Measurements from ENCODE around the gene TMEM125. TPM values are rescaled to one million over a fixed set of nuclear protein-coding genes. Genes with fewer than 3 reads are reported as not detected.

Gene TMEM125
- total RNA-seq, 2 donors from 2014 or later = 0.63 TPM; not detected in 1

DNA sequence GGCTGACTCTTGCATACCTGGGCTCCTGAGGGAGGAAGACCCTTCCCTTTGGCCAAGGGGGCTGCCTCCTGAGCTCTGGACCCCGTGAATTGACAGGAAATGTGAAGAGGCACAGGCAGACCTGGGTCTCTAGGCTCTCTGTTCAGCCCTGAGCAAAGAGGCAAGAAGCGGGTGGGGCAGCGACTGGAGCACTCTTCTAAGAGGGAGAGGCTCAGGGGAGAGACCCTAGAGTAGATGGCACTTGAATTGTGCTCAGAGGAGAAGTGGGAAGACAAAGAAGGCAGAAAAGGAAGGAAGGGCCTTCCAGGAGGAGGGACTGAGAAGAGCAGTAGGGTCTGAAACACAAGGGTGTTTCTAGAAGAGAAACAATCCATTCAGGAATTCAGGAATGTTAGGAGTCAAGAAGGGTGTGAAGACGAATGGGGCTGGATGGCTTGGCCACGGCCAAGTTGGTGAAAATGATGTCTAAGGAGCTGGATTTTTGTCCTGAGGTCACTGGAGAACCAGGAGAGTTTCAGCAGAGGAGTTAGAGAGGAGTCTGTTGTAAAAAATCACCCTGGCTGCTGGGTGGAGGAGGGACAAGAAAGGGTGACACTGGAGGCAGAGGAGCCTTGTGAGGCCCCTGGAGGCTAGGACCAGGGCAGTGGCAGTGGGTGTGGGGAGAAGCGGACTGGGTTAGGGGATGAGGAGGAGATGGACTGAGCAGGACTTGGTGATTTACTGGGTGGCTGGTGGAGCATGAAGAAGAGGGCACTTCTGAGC is 36.3 kb downstream of the TMEM125 start:
- no peak for ATAC-seq (ENCODE audit: insufficient number of reproducible peaks, low FRiP score, low read depth)
- Histone ChIP-seq H3K27me3 (replicated peaks; ENCODE audit: insufficient read depth) (no peaks in the 10 kb centered on the region), H3K27ac (no peak overlapping the region), H3K9me3 (no peaks in the 10 kb centered on the region), H3K36me3 (no peaks in the 10 kb centered on the region), H3K4me3 (no peak overlapping the region), H3K4me1 (ENCODE audit: control insufficient read depth in 1 of 2, low read depth in 2 of 2) (no peaks in the 10 kb centered on the region)
- TF ChIP-seq, protein P1, sequence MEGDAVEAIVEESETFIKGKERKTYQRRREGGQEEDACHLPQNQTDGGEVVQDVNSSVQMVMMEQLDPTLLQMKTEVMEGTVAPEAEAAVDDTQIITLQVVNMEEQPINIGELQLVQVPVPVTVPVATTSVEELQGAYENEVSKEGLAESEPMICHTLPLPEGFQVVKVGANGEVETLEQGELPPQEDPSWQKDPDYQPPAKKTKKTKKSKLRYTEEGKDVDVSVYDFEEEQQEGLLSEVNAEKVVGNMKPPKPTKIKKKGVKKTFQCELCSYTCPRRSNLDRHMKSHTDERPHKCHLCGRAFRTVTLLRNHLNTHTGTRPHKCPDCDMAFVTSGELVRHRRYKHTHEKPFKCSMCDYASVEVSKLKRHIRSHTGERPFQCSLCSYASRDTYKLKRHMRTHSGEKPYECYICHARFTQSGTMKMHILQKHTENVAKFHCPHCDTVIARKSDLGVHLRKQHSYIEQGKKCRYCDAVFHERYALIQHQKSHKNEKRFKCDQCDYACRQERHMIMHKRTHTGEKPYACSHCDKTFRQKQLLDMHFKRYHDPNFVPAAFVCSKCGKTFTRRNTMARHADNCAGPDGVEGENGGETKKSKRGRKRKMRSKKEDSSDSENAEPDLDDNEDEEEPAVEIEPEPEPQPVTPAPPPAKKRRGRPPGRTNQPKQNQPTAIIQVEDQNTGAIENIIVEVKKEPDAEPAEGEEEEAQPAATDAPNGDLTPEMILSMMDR (IDR thresholded peaks at IDR 0.05) = no peak
- DNase-seq (ENCODE audit: low spot score) = no peak

DNA sequence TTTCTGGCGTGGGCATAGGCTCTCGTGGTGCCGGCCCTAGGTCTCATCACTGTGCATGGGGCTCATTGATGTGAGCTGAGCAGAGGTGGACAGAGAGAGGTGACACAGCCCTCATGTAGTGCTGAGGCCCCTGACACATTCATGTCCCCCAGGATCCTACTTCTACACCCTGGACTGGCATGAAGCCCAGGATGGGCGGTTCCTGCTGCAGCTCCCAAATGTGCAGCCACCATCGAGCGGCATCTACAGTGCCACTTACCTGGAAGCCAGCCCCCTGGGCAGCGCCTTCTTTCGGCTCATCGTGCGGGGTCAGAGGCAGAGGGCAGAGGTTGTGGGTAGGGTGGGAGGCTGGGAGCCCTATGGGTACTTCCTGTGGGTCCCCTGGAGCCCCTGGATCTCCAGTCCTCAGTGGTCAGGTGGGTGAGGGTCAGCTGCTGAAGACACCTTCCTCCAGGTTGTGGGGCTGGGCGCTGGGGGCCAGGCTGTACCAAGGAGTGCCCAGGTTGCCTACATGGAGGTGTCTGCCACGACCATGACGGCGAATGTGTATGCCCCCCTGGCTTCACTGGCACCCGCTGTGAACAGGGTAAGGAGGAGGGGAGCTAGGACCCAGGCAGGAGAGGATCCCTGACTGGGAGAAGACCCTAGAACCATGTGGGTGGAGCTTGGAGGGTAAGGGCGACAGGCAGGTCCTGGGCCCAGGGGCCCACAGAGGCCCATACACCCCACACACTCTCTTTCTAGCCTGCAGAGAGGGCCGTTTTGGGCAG is 37.1 kb downstream of the TMEM125 start:
- no peak overlapping the region for H3K4me3 ChIP-seq
- ATAC-seq (ENCODE audit: insufficient number of reproducible peaks, low FRiP score, low read depth) (no peak), DNase-seq (ENCODE audit: low spot score) (no peak)

DNA sequence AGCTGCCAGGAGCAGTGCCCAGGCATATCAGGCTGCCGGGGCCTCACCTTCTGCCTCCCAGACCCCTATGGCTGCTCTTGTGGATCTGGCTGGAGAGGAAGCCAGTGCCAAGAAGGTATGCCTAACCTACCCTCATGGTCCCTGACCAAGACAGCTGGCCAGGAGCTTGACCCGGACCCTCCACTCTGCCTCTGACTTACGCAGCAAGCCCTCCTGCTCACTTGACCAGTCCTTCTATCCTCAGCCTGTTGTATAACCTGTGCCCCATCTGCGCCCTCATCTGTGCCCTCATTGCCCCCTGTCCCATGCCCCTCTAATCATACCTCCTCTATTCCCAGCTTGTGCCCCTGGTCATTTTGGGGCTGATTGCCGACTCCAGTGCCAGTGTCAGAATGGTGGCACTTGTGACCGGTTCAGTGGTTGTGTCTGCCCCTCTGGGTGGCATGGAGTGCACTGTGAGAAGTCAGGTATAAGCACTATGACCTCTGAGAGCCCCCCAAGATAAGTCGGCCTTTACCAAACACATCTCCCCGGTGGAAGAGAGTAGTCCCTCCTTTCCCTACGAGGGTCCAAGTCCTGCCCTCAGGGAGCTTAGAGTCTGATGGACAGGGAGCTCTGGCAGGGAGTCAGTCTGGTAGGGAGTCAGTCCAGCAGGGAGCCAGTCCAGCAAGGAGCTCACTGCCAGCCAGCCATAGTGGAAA is 37.8 kb downstream of the TMEM125 start:
- Histone ChIP-seq H3K9me3 (no peaks in the 10 kb centered on the region), H3K27ac (no peak overlapping the region), H3K4me1 (ENCODE audit: control insufficient read depth in 1 of 2, low read depth in 2 of 2) (no peaks in the 10 kb centered on the region), H3K4me3 (no peak overlapping the region), H3K36me3 (no peaks in the 10 kb centered on the region), H3K27me3 (replicated peaks; ENCODE audit: insufficient read depth) (no peaks in the 10 kb centered on the region)
- TF ChIP-seq, protein P1 (IDR thresholded peaks at IDR 0.05) = no peak
- DNase-seq (ENCODE audit: low spot score) (no peak), ATAC-seq (ENCODE audit: insufficient number of reproducible peaks, low FRiP score, low read depth) (no peak)

More for the DNA sequence above, 37.1 kb downstream of the TMEM125 start:
- TF ChIP-seq, protein P1 (IDR thresholded peaks at IDR 0.05) = no peak
- Histone ChIP-seq H3K27me3 (replicated peaks; ENCODE audit: insufficient read depth) (no peaks in the 10 kb centered on the region), H3K36me3 (no peaks in the 10 kb centered on the region), H3K27ac (no peak overlapping the region), H3K4me1 (ENCODE audit: control insufficient read depth in 1 of 2, low read depth in 2 of 2) (no peaks in the 10 kb centered on the region), H3K9me3 (no peaks in the 10 kb centered on the region)

DNA sequence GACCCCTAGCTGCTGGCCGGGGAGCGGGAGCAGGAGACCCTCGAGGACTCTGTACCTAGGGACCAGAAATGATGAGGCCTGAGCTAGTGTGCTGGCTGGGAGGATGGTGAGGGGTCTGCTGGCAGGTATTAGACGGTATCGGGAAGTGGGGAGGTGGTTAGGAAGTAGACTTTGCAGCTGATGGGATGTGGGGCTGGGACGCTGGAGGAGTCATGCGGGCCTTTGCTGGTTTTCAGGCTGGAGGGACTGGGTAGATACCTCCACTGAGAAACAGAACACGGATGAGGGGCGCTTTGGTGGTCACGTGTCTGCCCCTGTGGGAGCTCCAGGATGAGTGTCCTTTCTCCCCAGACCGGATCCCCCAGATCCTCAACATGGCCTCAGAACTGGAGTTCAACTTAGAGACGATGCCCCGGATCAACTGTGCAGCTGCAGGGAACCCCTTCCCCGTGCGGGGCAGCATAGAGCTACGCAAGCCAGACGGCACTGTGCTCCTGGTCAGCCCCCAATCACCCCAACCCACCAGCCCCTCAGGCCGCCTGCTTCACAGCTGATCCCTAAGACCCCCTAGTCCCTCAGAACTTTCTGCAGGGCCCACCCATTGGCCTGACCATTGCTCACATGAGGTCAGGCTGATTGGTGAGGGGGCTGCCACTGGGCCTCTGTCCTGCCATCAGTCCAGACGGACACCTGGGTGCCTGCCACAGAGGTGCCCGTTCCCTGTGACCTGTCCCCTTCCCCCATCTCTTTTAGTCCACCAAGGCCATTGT is 39.0 kb downstream of the TMEM125 start:
- no peaks in the 10 kb centered on the region for H3K36me3 ChIP-seq
- no peaks in the 10 kb centered on the region for H3K9me3 ChIP-seq
- ATAC-seq (ENCODE audit: insufficient number of reproducible peaks, low FRiP score, low read depth) = no peak
- DNase-seq (ENCODE audit: low spot score) = no peak
- H3K27me3 ChIP-seq (replicated peaks; ENCODE audit: insufficient read depth) = no peaks in the 10 kb centered on the region
- H3K27ac ChIP-seq = no peak overlapping the region
- no peaks in the 10 kb centered on the region for H3K4me1 ChIP-seq (ENCODE audit: control insufficient read depth in 1 of 2, low read depth in 2 of 2)
- TF ChIP-seq, protein P1 (IDR thresholded peaks at IDR 0.05) = no peak
- H3K4me3 ChIP-seq = no peak overlapping the region

Data from thoracic aorta (tissue), 2 donors.